Subcutaneous adipose tissue (tissue), 4 donors: ENCODE results near the gene CPNE1. TPM values are rescaled to one million over a fixed set of nuclear protein-coding genes. Genes with fewer than 3 reads are reported as not detected.

Experiments
- small RNA-seq: library from RNA; depleted of rRNA; stranded (forward); fragments of <200 nt; gene quantifications from one replicate; pipeline ENCODE3, GENCODE V24; 2016
- total RNA-seq, 4 donors: library from RNA; depleted of rRNA; stranded (reverse); fragments of >200 nt; gene quantifications; one replicate each; pipeline ENCODE4 v1.1.0, GENCODE V29; 2016
- TF ChIP-seq, protein P1 (sequence below): fragments of 450-650 bp; IDR thresholded peaks from one replicate; pipeline ENCODE4 v1.5.1; 2016; ENCODE audit warnings: low read depth, mild to moderate bottlenecking, control low read depth, antibody characterized with exemption, moderate library complexity

Gene CPNE1
- total RNA-seq, 4 donors from 2014 or later, result 50.6 to 115 (median 87.1) TPM

DNA sequence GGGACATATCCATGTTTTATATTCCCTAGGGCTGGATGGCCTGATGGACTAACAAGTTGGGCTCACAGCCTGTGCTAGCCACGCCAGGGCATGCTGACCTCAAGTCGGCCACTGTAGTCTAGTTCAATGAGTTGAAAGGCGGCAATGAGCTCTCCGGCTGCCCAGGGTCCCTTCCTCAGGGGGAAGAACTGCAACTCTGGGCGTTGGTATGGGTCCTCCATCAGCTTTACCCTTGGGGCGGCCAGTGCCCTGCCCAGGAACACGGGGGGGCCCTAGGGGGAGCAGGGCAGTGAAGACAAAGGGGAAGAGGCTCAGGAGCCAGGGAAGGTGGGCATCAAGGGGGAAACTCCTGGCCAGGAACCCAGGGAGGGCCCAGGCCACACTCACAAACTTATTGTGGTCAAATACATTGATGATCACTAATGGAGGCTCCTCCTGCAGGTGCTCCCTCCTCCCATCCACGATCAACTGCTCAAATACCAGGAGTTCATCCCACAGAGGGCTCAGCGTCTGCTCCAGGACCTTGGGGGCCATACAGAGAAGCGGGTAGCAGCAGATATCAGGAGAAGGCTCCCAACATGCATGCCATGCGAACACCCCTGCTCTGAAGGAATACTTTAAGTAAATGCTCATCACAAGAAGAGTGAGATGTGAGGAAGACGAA, 81.8 kb downstream of the CPNE1 start:
- TF ChIP-seq, protein P1, sequence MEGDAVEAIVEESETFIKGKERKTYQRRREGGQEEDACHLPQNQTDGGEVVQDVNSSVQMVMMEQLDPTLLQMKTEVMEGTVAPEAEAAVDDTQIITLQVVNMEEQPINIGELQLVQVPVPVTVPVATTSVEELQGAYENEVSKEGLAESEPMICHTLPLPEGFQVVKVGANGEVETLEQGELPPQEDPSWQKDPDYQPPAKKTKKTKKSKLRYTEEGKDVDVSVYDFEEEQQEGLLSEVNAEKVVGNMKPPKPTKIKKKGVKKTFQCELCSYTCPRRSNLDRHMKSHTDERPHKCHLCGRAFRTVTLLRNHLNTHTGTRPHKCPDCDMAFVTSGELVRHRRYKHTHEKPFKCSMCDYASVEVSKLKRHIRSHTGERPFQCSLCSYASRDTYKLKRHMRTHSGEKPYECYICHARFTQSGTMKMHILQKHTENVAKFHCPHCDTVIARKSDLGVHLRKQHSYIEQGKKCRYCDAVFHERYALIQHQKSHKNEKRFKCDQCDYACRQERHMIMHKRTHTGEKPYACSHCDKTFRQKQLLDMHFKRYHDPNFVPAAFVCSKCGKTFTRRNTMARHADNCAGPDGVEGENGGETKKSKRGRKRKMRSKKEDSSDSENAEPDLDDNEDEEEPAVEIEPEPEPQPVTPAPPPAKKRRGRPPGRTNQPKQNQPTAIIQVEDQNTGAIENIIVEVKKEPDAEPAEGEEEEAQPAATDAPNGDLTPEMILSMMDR, result no peak

DNA sequence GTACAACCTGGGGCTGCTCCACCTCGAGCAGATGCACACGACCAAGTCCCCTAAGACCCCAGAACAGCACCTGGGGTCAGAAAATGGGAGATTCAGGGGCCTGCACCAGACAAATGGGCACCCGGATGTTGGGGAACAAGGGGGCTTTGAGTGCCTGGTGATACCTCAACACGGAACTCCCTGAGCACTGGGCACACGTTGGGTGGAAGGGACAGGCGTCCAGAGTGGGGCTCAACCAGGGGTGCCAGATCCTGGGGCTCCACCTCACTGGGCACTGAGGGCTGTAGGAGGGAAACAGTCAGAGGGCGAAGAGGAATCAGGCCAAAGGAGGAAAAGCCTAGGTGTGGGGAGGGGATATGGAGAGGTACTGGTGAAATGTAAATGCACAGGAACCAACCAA, 82.6 kb downstream of the CPNE1 start:
- TF ChIP-seq, protein P1, result no peak

DNA sequence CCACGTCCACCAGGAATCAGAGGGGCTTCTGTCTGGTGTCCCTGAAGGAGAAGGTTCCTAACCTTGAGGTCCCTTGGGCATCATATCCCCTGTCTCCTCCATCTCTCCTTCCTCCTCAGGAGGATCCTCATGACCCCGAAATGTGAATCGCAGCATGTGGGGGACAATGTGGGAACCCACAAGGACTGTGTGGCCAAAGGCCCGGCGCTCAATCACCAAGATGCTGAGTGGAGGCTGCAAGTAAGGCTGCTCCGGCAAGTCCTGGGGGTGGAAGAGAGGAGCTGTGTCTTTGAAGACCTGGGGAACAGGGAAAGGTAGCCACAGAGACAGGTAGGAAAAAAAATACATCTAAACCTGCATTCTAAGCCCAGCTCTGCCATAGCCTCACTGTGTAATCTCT, 85.5 kb downstream of the CPNE1 start:
- TF ChIP-seq, protein P1, result no peak

DNA sequence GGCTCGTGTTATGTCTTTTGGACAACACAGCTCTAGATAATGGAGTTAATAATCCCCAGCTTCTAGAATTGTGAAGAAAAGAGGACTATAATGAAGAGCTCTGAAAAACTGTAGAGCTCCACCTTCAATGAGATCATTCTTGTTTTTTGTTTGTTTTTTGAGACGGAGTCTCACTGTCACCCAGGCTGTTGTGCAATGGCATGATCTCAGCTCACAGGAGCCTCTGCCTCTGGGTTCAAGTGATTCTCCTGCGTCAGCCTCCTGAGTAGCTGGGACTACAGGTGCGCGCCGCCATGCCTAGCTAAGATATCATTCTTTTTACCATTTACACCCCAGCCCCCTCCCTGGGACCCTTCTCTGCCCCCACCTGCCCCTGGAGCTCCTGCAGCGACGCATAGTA, 86.2 kb downstream of the CPNE1 start:
- TF ChIP-seq, protein P1, result no peak

DNA sequence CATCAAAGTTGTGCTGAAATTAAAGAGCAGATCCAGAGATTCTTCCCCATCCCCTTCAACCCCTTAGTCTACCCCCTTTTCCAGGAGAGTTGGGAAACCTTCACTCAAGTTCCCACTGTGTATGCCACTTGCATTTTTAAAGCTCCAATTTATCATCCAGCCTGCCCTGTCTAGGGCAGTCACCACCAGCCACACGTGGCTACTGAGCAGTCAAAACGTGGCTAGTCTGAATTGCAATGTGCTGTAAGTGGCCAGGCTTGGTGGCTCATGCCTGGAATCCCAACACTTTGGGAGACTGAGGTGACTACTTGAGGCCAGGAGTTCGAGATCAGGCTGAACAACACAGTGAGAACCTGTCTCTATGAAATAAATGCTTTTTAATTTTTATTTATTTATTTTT, 87.9 kb downstream of the CPNE1 start:
- TF ChIP-seq, protein P1, result no peak

Small RNA genes within 50 kb of the gene (small RNA-seq; reads per million reads assigned to genes)
- gene RNU6-759P (not detected), gene RPL37P1 (not detected)

Other genes with a start within 250 kb of the CPNE1 start
- 1 to 10 TPM in 1 of 4 donors, under 1 TPM in 3; 0.22 to 2.3 (median 0.66) TPM for gene GDF5, start 226.7 kb downstream of the CPNE1 start, total RNA-seq
- gene CEP250, start 209.3 kb downstream of the CPNE1 start, total RNA-seq, result 10 to 100 TPM in 3 of 4 donors, 1 to 10 TPM in 1; 6.8 to 31.6 (median 20.6) TPM
- gene C20orf173, start 135.2 kb downstream of the CPNE1 start, total RNA-seq, result not detected
- gene ERGIC3, start 122.8 kb downstream of the CPNE1 start, total RNA-seq, result 100 to 1,000 TPM in 3 of 4 donors, 10 to 100 TPM in 1; 99.9 to 207 (median 181) TPM
- gene SPAG4, start 49.1 kb downstream of the CPNE1 start, total RNA-seq, result 1 to 10 TPM in 3 of 4 donors, not detected in 1; 1.7 to 3.3 (median 2.4) TPM
- 10 to 100 TPM; 22.8 to 35.4 (median 24.2) TPM for gene RBM12, start within 50 bp of the CPNE1 start, total RNA-seq
- 10 to 100 TPM; 17.4 to 34.7 (median 24.3) TPM for gene NFS1, start 34.5 kb upstream of the CPNE1 start, total RNA-seq
- gene ROMO1, start 34.5 kb upstream of the CPNE1 start, total RNA-seq, result 100 to 1,000 TPM; 215 to 328 (median 269) TPM
- gene RBM39, start 77.4 kb upstream of the CPNE1 start, total RNA-seq, result 100 to 1,000 TPM; 320 to 423 (median 379) TPM
- 10 to 100 TPM; 35.5 to 61.6 (median 44.5) TPM for gene PHF20, start 107.1 kb upstream of the CPNE1 start, total RNA-seq